Dermis microvascular lymphatic vessel endothelial cell (primary cell): ENCODE data around the gene SARM1. TPM values are rescaled to one million over a fixed set of nuclear protein-coding genes. Genes with fewer than 3 reads are reported as not detected.

Experiments
- DNase-seq, 2 donors: peaks; one replicate each; pipeline versions ENCODE4 v3.0.0 to v3.0.0-alpha.2; 2010; ENCODE audit warnings: low read depth in 2 of 2
- total RNA-seq: library from RNA; depleted of rRNA; stranded (reverse); fragments of >200 nt; gene quantifications from 2 replicates; pipeline ENCODE4 v1.2.1, GENCODE V29; 2014

The SARM1 gene
- total RNA-seq, 1 donor from 2014 or later, result 1.8 TPM

DNA sequence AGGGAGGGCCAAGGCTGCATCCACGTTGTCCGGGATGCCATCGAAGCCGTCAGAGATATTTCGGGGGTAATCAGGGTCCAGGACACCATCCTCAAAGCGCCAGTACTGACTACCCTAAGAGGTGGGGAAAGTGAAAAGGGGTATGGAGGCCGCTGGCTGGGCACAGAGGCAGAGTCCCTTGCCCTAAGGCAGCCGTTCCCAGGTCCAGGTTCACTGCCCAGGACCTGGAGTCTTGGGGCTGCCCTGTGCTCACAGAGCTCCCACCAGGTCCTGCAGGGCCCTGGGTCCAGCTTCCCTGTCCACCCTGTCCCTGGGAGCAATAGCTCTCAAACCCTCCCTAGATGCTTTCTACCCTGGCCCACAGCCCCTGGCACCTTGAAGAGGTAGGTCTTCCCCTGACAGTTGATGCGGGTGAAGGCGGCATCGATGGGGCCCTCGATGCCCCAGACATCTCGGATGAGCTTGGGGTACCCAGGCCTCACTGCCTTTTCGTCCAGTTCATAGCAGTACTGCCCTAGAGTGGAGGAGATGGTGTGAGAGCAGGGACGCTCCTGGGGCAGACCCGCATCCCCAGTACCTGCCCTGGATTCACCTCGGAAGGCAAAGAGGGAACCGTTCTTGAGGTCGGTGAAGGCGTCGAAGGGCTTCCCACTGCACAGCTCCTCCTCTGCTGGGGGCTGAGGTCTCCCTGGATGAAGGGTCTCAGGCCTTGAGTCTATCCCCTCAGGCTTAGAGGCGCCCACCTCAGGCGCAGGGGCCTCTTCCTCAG lies 2.4 kb upstream of the SARM1 start:
- no peak for DNase-seq

DNA sequence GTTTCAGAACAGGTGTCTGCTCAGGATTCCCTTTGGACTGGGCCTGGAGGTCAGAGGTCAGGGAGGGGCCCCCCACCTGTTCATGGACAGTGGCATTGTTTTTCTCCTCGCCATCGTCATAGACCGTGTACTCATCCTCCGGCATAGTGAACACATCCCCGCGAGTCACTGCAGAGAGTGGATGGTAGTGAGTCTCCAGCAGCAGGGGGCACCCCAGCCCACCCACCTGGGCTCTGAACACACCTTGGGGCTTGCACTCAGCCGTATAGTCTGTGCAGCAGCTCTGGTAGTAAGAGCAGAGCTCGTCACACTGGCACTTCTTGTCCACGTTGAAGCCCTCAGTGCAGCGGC lies 1.8 kb upstream of the SARM1 start:
- no peak for DNase-seq

DNA sequence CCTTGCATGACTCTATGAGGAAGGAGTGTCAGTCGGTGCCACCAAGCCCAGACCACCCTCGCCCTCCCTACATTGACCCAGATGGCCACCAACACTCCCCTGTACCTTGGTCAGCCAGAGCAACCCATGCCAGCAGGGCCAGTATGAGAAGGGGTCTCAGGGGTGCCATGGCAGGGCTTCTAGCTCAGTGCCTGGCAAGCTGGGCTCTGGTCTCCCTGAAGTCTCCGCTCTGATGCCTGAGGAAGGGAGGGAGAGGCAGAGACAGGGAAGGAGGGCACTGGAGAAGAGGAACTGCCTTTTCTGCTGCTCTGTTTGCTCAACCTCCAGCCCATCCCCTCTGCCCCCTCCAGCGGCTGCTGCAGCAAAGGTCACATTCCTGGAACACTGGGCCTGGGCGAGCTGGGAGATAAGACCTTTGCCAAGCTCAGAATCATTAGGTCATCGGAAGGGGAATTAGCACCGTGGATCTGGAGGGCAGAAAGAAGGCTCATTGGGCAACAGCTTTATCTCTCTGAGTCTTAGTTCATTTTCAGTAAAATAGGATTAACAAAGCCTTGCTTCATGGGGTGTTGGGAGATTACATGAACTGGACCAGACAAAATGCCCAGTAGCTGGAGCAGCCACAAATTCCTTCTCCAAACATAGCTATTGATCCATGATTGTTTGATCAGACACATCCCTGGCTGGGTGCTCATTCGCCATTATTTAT lies 1.3 kb upstream of the SARM1 start, which contains the start of gene VTN:
TSS of gene VTN (minus strand) at position 273 of the 709 bp plus-strand sequence. CDS start at position 169, 104 bp downstream.
- no peak for DNase-seq

DNA sequence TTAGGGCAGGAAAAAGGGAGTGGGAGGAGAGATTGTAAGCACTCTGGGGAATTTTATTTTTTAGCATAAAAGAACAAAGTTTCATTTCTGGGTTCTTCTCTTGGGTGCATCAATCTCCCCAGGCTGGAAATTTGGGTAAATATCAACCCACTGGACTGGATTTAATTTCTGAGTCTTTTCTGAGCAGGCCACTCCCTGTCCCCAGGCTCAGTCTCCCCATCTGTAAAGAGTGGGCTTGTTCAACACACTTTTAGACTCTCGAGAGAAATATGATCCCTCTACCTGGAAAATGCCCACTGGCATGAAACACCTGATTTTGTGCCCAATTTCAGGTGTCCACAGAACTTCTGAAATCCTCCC lies 770 bp upstream of the SARM1 start:
- no peak for DNase-seq

DNA sequence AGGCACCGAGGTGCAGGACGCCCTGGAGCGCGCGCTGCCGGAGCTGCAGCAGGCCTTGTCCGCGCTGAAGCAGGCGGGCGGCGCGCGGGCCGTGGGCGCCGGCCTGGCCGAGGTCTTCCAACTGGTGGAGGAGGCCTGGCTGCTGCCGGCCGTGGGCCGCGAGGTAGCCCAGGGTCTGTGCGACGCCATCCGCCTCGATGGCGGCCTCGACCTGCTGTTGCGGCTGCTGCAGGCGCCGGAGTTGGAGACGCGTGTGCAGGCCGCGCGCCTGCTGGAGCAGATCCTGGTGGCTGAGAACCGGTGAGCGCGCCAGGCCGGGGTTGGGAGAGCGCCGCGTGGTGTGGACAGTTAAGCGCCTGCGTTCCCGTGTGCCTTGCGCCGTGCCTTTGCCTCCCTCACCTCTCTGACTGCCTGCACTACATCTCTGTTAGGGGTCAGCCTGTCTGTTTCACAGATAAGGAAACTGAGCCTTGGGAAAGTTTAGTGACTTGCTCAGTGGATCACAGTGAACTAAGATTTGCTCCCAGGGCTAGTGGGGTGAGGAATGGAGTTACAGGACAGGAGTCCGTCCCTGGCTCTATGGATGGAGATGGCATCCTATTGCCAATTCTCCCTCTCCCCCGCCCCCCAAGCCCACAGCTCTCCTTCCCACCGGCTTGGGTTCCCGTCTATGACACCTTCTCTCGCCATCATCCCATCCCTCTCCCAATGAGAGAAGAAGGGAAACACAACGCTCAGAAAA lies 880 bp downstream of the SARM1 start:
- DNase-seq, result peak in 1 of 2 donors; percentile 38

DNA sequence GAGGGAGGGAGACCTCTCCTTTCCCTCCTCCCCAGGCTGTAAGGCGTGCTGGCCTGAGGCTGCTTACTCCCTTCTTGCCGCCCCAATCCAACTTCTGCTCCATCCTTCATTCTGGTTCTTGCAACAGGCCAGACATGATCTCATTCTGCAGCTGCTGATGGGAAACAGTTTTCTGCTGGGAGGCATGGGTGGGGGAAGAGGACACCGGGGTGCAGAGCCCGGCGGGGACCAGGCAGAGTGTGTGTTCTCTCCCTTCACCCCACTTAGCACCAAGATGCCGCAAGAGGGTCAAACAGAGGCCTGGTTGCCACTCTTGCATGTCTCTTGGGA lies 1.4 kb downstream of the SARM1 start:
- DNase-seq, result no peak

DNA sequence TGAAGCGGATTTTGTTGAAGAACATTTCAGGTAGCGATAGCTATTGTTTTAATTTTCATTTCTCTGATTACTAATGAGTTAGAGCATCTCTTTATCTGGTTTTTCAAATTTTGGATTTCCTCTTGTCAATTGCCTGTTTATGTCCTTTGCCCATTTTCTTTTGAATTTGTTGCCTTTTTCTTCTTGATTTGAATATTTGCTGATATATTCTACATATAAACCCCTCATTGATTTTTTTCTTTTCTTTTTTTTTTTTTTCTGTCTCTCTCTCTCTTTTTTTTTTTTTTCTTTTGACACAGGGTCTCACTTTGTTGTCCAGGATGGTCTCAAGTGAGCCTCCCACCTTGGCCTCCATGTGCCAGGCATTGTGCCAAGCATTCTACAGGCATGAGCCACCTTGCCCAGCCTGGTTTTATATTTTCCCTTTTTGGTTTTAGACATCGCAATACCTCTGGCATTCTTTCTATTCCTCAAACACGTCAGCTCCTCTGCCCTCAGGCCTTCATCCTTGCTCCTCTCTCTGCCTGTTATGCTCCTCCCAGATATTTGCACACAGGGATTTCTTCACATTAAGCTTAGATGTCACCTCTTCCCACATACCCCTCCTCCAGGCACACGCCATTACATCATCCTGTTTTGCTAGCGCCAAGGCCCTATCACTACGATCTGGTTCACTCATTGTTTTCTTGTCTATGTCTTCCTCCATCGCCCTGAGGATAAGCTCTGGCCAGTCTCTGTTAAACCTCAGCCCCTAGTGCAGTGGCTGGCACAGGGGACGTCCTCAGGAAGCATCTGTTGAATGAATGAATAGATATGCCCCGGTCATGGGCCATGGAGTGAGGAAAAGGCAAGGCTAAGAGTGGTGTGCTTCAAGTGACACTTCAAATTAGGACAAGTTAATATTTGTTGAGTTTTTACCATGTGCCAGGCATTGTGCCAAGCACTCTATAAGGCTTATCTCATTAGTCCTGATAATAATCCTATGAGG lies 8.6 kb downstream of the SARM1 start:
- DNase-seq, result peak in 1 of 2 donors; percentile 44

DNA sequence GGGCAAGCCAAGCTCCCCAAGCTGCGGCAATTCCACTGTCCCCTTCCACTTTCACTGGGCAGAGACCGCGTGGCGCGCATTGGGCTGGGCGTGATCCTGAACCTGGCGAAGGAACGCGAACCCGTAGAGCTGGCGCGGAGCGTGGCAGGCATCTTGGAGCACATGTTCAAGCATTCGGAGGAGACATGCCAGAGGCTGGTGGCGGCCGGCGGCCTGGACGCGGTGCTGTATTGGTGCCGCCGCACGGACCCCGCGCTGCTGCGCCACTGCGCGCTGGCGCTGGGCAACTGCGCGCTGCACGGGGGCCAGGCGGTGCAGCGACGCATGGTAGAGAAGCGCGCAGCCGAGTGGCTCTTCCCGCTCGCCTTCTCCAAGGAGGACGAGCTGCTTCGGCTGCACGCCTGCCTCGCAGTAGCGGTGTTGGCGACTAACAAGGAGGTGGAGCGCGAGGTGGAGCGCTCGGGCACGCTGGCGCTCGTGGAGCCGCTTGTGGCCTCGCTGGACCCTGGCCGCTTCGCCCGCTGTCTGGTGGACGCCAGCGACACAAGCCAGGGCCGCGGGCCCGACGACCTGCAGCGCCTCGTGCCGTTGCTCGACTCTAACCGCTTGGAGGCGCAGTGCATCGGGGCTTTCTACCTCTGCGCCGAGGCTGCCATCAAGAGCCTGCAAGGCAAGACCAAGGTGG lies 9.8 kb downstream of the SARM1 start:
- DNase-seq, result peak in 1 of 2 donors; percentile 57

DNA sequence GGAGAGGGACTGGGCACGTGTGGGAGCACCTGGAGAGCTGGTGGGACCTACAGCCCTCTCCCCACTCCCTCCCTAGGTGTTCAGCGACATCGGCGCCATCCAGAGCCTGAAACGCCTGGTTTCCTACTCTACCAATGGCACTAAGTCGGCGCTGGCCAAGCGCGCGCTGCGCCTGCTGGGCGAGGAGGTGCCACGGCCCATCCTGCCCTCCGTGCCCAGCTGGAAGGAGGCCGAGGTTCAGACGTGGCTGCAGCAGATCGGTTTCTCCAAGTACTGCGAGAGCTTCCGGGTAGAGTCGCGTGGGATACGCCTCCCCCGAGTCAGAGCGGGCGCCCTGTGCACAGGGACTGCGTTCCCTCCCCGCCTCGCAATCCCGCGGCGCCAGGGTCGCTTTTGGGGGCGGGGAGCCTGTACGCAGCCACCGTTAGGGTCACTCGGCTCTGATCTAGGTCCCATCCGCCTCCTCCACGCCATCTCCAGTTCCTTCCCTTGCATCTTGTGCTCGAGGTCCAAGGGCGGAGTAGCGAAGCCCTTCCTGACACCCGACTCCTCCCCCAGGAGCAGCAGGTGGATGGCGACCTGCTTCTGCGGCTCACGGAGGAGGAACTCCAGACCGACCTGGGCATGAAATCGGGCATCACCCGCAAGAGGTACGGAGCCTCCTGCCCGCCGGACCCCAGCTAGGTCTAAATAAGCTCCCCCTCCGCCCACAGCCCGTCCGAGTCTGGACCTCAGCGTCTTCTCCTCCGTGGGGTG lies 13.0 kb downstream of the SARM1 start:
- DNase-seq, result peak in 1 of 2 donors; percentile 34

DNA sequence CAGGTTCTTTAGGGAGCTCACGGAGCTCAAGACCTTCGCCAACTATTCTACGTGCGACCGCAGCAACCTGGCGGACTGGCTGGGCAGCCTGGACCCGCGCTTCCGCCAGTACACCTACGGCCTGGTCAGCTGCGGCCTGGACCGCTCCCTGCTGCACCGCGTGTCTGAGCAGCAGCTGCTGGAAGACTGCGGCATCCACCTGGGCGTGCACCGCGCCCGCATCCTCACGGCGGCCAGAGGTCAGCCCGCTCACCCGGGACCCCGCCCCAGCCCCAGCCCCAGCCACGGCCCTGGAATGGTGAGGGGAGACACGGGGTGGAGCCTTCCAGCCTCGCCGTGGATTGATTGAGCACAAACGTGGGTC lies 13.5 kb downstream of the SARM1 start:
- no peak for DNase-seq

DNA sequence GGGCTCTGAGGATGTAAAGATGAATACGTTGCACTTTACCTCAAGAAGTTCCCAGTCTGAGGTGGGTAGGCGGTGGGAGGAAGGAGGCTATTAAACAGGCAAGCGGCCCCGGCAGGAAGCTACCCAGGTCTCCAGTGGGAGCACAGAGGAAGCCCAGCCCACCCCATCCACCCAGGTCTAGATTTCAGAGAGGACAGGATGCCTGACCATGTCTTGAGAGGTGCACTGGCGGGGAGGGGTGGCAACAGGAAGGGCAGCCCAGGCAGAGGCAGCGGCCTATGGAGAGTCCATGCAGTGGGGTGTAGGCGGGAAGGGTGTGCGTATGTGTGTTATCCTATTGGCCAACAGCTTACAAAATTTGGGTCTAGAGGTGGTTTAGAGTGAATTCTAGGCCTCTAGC lies 13.9 kb downstream of the SARM1 start:
- DNase-seq, result no peak

DNA sequence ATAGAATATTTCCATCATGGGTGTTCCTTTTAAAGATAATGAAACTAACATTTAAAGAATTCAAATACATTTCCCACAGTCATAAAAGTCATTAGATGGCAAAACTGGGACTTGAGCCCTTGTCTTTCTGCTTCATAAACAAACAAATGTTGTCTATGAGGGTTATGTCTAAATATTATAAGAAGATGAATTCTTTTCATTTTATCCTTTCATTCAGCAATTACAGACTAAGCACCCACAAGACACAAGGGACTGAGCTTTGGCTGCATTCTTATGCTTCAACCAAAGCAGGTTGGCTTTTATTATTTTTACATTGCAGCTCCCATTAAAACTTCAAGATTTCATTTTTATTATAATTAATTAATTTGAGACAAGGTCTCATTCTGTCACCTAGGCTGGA lies 14.9 kb downstream of the SARM1 start:
- no peak for DNase-seq

DNA sequence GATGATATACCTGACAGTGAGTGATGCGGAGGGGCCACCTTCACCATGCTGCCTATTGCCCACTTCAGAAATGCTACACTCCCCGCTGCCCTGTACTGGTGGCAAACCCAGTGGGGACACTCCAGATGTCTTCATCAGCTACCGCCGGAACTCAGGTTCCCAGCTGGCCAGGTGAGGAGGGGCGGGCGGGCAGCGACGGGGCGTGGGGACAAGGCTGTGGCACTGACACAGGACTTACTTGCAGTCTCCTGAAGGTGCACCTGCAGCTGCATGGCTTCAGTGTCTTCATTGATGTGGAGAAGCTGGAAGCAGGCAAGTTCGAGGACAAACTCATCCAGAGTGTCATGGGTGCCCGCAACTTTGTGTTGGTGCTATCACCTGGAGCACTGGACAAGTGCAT lies 16.6 kb downstream of the SARM1 start:
- DNase-seq, result no peak

DNA sequence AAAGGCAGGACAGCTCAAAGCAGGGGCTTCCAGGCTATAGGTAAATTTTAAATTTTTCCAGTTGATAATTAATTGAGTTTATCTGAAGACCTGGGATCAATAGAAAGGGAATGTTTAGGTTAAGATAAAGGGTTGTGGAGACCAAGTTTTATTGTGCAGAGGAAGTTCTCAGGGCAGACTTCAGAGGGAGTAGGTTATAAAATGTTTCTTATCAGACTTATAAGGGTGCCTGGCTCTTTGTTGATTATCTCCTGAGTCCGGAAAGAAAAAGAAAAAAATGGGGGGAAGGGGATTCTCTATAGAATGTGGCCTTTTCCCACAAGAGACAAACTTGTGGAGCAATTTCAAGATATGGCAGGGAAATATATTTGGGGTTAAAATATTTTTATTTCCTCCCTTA lies 18.6 kb downstream of the SARM1 start:
- DNase-seq, result no peak

DNA sequence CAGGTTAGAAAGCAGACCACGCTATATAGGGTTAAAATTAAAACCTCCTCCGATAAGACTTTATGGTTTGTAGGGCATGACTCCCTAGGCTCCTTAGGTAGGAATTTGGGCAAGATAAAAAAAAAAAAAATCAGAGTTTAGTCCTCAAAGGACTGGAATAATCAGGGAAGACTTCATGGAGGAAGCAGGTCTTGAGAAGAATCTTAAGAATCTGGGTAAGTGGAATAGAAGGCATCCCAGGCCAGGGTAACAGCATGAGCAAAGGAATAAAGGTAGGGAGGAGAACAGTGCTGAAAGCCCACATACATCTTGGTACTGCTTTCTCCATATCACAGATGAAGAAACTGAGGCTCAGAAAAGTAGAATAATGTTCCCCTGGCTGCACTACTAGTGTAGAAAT lies 19.1 kb downstream of the SARM1 start:
- DNase-seq, result no peak

DNA sequence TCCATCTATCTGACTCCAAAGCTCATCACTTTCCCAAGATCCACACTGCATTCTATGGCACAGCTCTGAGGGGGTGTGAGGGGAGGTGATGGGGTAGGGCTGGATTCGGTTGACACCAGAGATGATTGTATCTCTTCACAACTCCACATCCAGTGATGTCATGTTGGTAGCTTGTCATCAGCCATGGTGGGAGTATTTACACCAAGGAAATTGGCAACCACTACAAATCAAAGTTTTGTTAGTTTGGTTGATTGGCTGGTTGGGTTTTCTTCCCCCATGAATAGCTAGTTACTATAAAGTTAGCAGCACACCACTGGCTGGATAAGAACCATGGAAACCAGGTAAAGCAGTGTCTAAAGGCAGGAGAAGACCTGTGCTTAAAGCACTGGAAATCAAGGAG lies 19.5 kb downstream of the SARM1 start:
- DNase-seq, result no peak

DNA sequence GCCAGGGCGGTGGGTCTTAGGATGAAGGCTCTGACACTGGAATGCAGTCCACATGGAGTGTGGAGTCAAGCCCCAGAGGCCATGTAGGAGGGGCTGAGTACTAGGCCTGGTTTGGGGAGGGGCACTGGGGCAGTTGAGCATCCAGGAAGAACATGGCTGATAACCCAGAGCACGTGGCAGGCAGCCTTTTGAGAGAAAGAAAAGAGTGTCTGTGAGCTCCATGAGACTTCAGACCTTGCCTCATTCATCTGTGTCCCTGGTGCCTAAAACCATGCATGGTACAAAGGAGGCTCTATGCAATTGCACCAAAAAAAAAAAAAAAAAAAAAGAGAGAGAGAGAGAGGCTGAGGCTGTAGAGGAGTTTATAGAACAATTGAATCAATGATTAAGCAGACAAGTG lies 19.9 kb downstream of the SARM1 start:
- DNase-seq, result no peak

DNA sequence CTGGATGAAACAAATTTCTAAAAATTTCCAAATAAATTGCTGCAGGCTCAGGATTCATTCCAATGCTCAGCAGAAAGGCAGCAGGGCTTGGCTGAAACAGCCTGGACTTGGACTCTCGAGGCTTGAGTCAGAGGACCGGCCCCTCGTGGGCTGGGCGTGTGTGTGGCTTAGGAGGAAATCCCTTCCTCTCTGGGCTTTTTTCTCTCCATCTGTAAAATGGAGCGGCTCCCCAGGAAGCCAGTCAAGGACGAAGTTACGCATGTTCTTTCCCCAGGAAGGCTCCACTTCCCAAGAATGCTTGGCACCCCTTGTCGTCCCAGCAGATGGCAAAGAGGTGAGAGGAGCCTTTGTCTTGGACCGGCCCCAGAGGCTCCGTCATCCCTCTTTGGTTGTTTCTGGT lies 21.0 kb downstream of the SARM1 start:
- DNase-seq, result no peak

DNA sequence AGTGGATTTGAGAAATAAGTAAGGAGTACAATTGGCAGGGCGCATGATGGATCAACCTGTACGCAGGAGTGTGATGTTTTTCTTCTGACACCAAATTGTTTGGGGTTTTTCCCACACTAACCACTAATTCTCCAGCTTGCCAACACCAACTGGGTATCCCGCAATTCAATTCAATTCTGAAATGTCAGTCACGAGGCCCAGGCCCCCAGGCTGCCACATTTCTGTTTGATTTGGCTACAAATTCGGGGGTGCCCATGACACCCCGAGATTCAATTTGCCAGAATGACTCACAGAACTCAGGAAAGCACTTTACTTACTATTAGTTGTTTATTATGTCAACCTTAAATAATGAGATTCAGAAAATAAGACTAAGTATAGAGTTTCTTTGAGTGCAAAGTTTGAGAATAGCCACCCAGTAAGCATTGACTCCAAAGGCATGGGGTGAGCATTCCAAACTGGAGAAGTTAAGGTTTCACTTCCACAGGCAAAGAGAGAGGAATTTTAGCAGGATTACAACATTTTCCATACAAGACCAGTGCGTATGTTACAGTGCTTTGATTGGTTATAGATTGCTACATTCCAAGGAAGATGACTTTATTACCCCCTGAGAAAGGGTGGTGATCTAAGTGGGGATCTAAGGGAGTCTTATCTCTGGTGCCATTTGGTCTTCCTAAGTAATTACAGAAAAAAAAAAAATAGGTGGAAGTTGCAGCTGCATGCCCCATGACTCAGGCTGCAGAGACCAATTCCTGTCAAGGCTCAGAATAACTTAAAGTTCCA lies 23.0 kb downstream of the SARM1 start:
- DNase-seq, result peak in 1 of 2 donors; percentile 53
